ENCODE results near the gene WRAP73. TPM values are rescaled to one million over a fixed set of nuclear protein-coding genes. Genes with fewer than 3 reads are reported as not detected.

The WRAP73 gene
- total and polyA plus RNA-seq, 2 experiments from 2014 or later: 22.6 to 43.3 TPM

- TF ChIP-seq ZNF462 (CRISPR knock-in tag; IDR thresholded peaks at IDR 0.05): no peak
- TF ChIP-seq POLR2AphosphoS5 (IDR thresholded peaks at IDR 0.05; ENCODE audit: low read depth): no peak
- no peak for TF ChIP-seq ZNF114 (CRISPR knock-in tag; IDR thresholded peaks at IDR 0.05)
- no peak for TF ChIP-seq REST (IDR thresholded peaks at IDR 0.05; ENCODE audit: unreplicated experiment)
- TF ChIP-seq CTCF (conservative IDR thresholded peaks at IDR 0.05; ENCODE audit: low read depth in 2 of 2): no peak
Observed at GRCh38 chr1:3685906-3686305, 36.0 kb upstream of the WRAP73 start (continued).

All from GM23338 (cell line).